WERI-Rb-1 (cell line): Measurements from ENCODE around the gene INF2.

ENCODE experiments used
- DNase-seq: peaks from one replicate; pipeline ENCODE4 v3.0.0-alpha.2; 2020
- H3K27ac ChIP-seq: fragments of 250-450 bp; sonication (Bioruptor Pico); 2 replicates; pipeline ENCODE4 v1.5.1; 2020; ENCODE audit warnings: mild to moderate bottlenecking, moderate library complexity
- H3K27me3 ChIP-seq: fragments of 250-450 bp; sonication (Bioruptor Pico); 2 replicates; pipeline ENCODE4 v1.5.1; 2021; ENCODE audit warnings: mild to moderate bottlenecking, low read depth, moderate library complexity; ENCODE audit not compliant: insufficient read depth, severe bottlenecking
- H3K36me3 ChIP-seq: fragments of 250-450 bp; sonication (Bioruptor Pico); 2 replicates; pipeline ENCODE4 v1.5.1; 2020; ENCODE audit warnings: mild to moderate bottlenecking, moderate library complexity
- H3K4me3 ChIP-seq: 2 replicates; pipeline ENCODE4 v1.5.1; 2011; ENCODE audit warnings: low read depth, mild to moderate bottlenecking, control low read depth, low read length
- H3K9me3 ChIP-seq: fragments of 250-450 bp; sonication (Bioruptor Pico); 2 replicates; pipeline ENCODE4 v1.5.1; 2021; ENCODE audit warnings: mild to moderate bottlenecking, moderate library complexity; ENCODE audit not compliant: severe bottlenecking
- CTCF ChIP-seq: IDR thresholded peaks from 2 replicates; pipeline ENCODE4 v1.5.1; 2011; ENCODE audit warnings: low read depth, mild to moderate bottlenecking, control low read depth, inconsistent platforms, low read length

The INF2 gene

GRCh38 chr14:104712881-104713734 lies 23.7 kb downstream of the INF2 start:
- no peaks in the 10 kb centered on the region for H3K9me3 ChIP-seq
- no peak overlapping the region for H3K4me3 ChIP-seq
- no peak for TF ChIP-seq CTCF
- no peak for DNase-seq
- peaks cover 28% of the 10 kb centered on the region for H3K36me3 ChIP-seq
- no peaks in the 10 kb centered on the region for H3K27me3 ChIP-seq
- H3K27ac ChIP-seq = no peak overlapping the region

- DNase-seq = no peak
- H3K27ac ChIP-seq = no peak overlapping the region
- H3K27me3 ChIP-seq = no peaks in the 10 kb centered on the region
- no peaks in the 10 kb centered on the region for H3K9me3 ChIP-seq
- peaks cover 28% of the 10 kb centered on the region for H3K36me3 ChIP-seq
- no peak for TF ChIP-seq CTCF
- no peak overlapping the region for H3K4me3 ChIP-seq
Observed at GRCh38 chr14:104714066-104714465, 24.6 kb downstream of the INF2 start.

GRCh38 chr14:104714681-104715080 lies 25.3 kb downstream of the INF2 start:
- Histone ChIP-seq H3K27me3 (no peaks in the 10 kb centered on the region), H3K27ac (no peak overlapping the region), H3K4me3 (no peak overlapping the region), H3K9me3 (no peaks in the 10 kb centered on the region), H3K36me3 (peaks cover 25% of the 10 kb centered on the region)
- no peak for DNase-seq
- TF ChIP-seq CTCF = no peak

- no peak for TF ChIP-seq CTCF
- Histone ChIP-seq H3K9me3 (no peaks in the 10 kb centered on the region), H3K27ac (no peak overlapping the region), H3K27me3 (no peaks in the 10 kb centered on the region), H3K4me3 (no peak overlapping the region), H3K36me3 (peaks cover 21% of the 10 kb centered on the region)
- DNase-seq = no peak
Observed at GRCh38 chr14:104715416-104715815, 26.0 kb downstream of the INF2 start.

- Histone ChIP-seq H3K4me3 (no peak overlapping the region), H3K27me3 (no peaks in the 10 kb centered on the region), H3K36me3 (peaks cover 20% of the 10 kb centered on the region), H3K27ac (no peak overlapping the region), H3K9me3 (no peaks in the 10 kb centered on the region)
- no peak for DNase-seq
- TF ChIP-seq CTCF = no peak
Observed at GRCh38 chr14:104715871-104716270, 26.5 kb downstream of the INF2 start.

- Histone ChIP-seq H3K4me3 (no peak overlapping the region), H3K36me3 (peaks cover 10% of the 10 kb centered on the region), H3K9me3 (no peaks in the 10 kb centered on the region), H3K27me3 (no peaks in the 10 kb centered on the region), H3K27ac (no peak overlapping the region)
- DNase-seq = no peak
- no peak for TF ChIP-seq CTCF
Observed at GRCh38 chr14:104717137-104717536, 27.7 kb downstream of the INF2 start.
